Endothelial cell of umbilical vein (primary cell): Measurements from ENCODE around the gene SKIDA1. TPM values are rescaled to one million over a fixed set of nuclear protein-coding genes. Genes with fewer than 3 reads are reported as not detected.

Experiments used
- BruUV-seq: library from RNA; stranded (reverse); fragments of 400-500 nt; replicated peaks from 2 replicates; lab custom pipeline; 2021; lab: Mats Ljungman, UMichigan
- CTCF ChIA-PET: fragments of 300-600, 350-600 bp; sonication (Branson Sonifier 250); formaldehyde crosslinking; loops from one replicate; lab custom pipeline; 2021; ENCODE audit warnings: antibody characterized with exemption, inconsistent platforms; lab: Charles Lee
- POLR2A ChIA-PET: fragments of 300-600, 350-600 bp; sonication (Branson Sonifier 250); formaldehyde crosslinking; loops from one replicate; lab custom pipeline; 2021; ENCODE audit warnings: antibody characterized with exemption, inconsistent platforms; lab: Charles Lee
- DNase-seq: peaks from one replicate; pipeline ENCODE4 v3.0.0-alpha.2; 2011; ENCODE audit warnings: low read depth, low spot score
- FAIRE-seq: peaks from 2 replicates; lab custom pipeline; 2011; peaks lifted over from hg19 to GRCh38; lab: Jason Lieb, UNC
- H2AFZ ChIP-seq: 2 replicates; pipeline ENCODE4 v1.6.0; 2012; ENCODE audit warnings: low read depth, low read length, control low read depth, inconsistent platforms
- H3K27ac ChIP-seq: 2 replicates; pipeline ENCODE4 v1.5.1; 2011; ENCODE audit warnings: low read depth, mild to moderate bottlenecking, control low read depth, low read length, moderate library complexity; ENCODE audit not compliant: insufficient read depth
- H3K27me3 ChIP-seq, 2 experiments: 2 replicates each; pipeline versions ENCODE4 v1.6.0 to v1.6.1; 2011; ENCODE audit warnings: low read length in 2 of 2, mixed read lengths in 1 of 2; ENCODE audit not compliant: control insufficient read depth in 2 of 2, insufficient read depth in 2 of 2
- H3K36me3 ChIP-seq, 2 experiments: 2 replicates in 1 of 2; 3 replicates in 1 of 2; pipeline ENCODE4 v1.5.1; 2011; ENCODE audit warnings: low read length in 2 of 2, mild to moderate bottlenecking in 1 of 2, moderate library complexity in 1 of 2; ENCODE audit not compliant: control insufficient read depth in 2 of 2, insufficient read depth in 2 of 2; ENCODE audit errors: extremely low read depth in 1 of 2
- H3K4me1 ChIP-seq: 3 replicates; pipeline ENCODE4 v1.5.1; 2011; ENCODE audit warnings: mild to moderate bottlenecking, low read length; ENCODE audit not compliant: control insufficient read depth, insufficient read depth; ENCODE audit errors: extremely low read depth
- H3K4me2 ChIP-seq: 2 replicates; pipeline ENCODE4 v1.6.1; 2011; ENCODE audit warnings: low read length, control low read depth, mixed read lengths; ENCODE audit not compliant: insufficient read depth
- H3K4me3 ChIP-seq, 3 experiments: fragments of 200-600 bp in 1 of 3; sonication (generic), shearing (Covaris generic) in 1 of 3; replicated peaks in 1 of 3; 2 replicates each; pipeline ENCODE4 v1.5.1; 2011 to 2016; ENCODE audit warnings: control low read depth in 3 of 3, low read length in 3 of 3, mild to moderate bottlenecking in 2 of 3, inconsistent platforms in 1 of 3, low read depth in 1 of 3, moderate library complexity in 1 of 3; ENCODE audit not compliant: insufficient read depth in 1 of 3
- H3K79me2 ChIP-seq: 2 replicates; pipeline ENCODE4 v1.6.0; 2012; ENCODE audit warnings: low read length, inconsistent platforms; ENCODE audit not compliant: control insufficient read depth, insufficient read depth
- H3K9ac ChIP-seq: replicated peaks from 2 replicates; pipeline ENCODE3; 2011; ENCODE audit warnings: low read length, control low read depth; ENCODE audit not compliant: insufficient read depth; ENCODE audit errors: extremely low read depth
- H3K9me1 ChIP-seq: replicated peaks from 3 replicates; pipeline ENCODE4 v1.6.0; 2011; ENCODE audit warnings: mild to moderate bottlenecking, low read length; ENCODE audit not compliant: control insufficient read depth, insufficient read depth; ENCODE audit errors: extremely low read depth
- H3K9me3 ChIP-seq: replicated peaks from 2 replicates; pipeline ENCODE4 v1.5.1; 2012; ENCODE audit warnings: low read length, inconsistent platforms; ENCODE audit not compliant: control insufficient read depth, insufficient read depth
- H4K20me1 ChIP-seq: replicated peaks from 2 replicates; pipeline ENCODE3; 2011; ENCODE audit warnings: mild to moderate bottlenecking, low read length; ENCODE audit not compliant: control insufficient read depth, insufficient read depth; ENCODE audit errors: extremely low read depth
- EZH2 ChIP-seq: IDR thresholded peaks from 2 replicates; pipeline ENCODE4 v1.6.1; 2012; ENCODE audit warnings: borderline replicate concordance, low read depth, mild to moderate bottlenecking, moderate library complexity, low read length, inconsistent platforms; ENCODE audit not compliant: severe bottlenecking
- FOS ChIP-seq: IDR thresholded peaks from 2 replicates; pipeline ENCODE4 v1.6.1; 2011; ENCODE audit warnings: mild to moderate bottlenecking, low read length, moderate library complexity, borderline replicate concordance; ENCODE audit not compliant: insufficient read depth
- GATA2 ChIP-seq: IDR thresholded peaks from 2 replicates; pipeline ENCODE4 v1.7.0; 2011; ENCODE audit warnings: low read depth, mild to moderate bottlenecking, moderate library complexity, mixed read lengths, low read length; ENCODE audit not compliant: insufficient read length, insufficient read depth
- JUN ChIP-seq: IDR thresholded peaks from 2 replicates; pipeline ENCODE4 v1.6.1; 2011; ENCODE audit warnings: borderline replicate concordance, low read depth; ENCODE audit not compliant: insufficient read length, insufficient read depth
- MAX ChIP-seq: IDR thresholded peaks from 2 replicates; pipeline ENCODE4 v1.6.1; 2011; ENCODE audit not compliant: insufficient read depth, insufficient read length
- MYC ChIP-seq: IDR thresholded peaks from one replicate; pipeline ENCODE4 v1.6.1; 2011; ENCODE audit warnings: mild to moderate bottlenecking, low read depth, low read length
- POLR2A ChIP-seq: IDR thresholded peaks from 2 replicates; pipeline ENCODE4 v1.6.1; 2012; ENCODE audit warnings: low read depth, mild to moderate bottlenecking, control low read depth, low read length
- POLR2AphosphoS5 ChIP-seq: IDR thresholded peaks from 2 replicates; pipeline ENCODE4 v1.6.1; 2012; ENCODE audit warnings: low read depth, mild to moderate bottlenecking, control low read depth, low read length, moderate library complexity; ENCODE audit not compliant: insufficient read depth
- dilution Hi-C: fragments of 300-500 bp; cut with MboI; formaldehyde crosslinking; loops from one replicate; pipeline ENCODE4 v1.15.0; 2019; ENCODE audit warnings: low sequenced_read_pairs; ENCODE audit not compliant: extremely low pct_ligation_motif_present
- intact Hi-C: fragments of 100-400 bp; cut with micrococcal nuclease; formaldehyde crosslinking; loops from one replicate; pipeline ENCODE4 v1.10.0; 2022
- polyA plus RNA-seq, 4 experiments: library from polyadenylated mRNA; depleted of rRNA in 3 of 4; stranded (reverse) in 3 of 4; unstranded in 1 of 4; fragments of >200 nt; gene quantifications; 2 replicates each; pipeline versions ENCODE4 v1.2.1 to v1.2.3, GENCODE V29; 2011 to 2012; ENCODE audit warnings: missing spikeins in 1 of 4
- total RNA-seq: library from RNA; stranded (reverse); gene quantifications from 2 replicates; pipeline ENCODE4 v1.2.3, GENCODE V29; 2021
- TF ChIP-seq, protein P1 (sequence below), 2 donors: IDR thresholded peaks; 1 replicate in 1 of 2; 2 replicates in 1 of 2; pipeline ENCODE4 v1.5.1; 2011; ENCODE audit warnings: low read length in 2 of 2, mild to moderate bottlenecking in 2 of 2, moderate library complexity in 2 of 2, control low read depth in 1 of 2, inconsistent platforms in 1 of 2, low read depth in 1 of 2; ENCODE audit not compliant: insufficient read depth in 1 of 2; ENCODE audit errors: extremely low read depth in 1 of 2

Gene SKIDA1
- total and polyA plus RNA-seq, 2 donors (not counting 3 experiments of a cell fraction or from before 2014, with no cell fraction given), result 0.21 to 0.71 TPM

GRCh38 chr10:21513405-21513788, 12.1 kb downstream of the SKIDA1 start:
- Histone ChIP-seq H3K9ac (no peak overlapping the region), H3K36me3 (no peaks in the 10 kb centered on the region), H3K9me3 (no peaks in the 10 kb centered on the region), H4K20me1 (no peaks in the 10 kb centered on the region), H3K4me1 (peaks cover 14% of the 10 kb centered on the region), H2AFZ (no peak overlapping the region), H3K27ac (no peak overlapping the region), H3K9me1 (no peaks in the 10 kb centered on the region), H3K4me2 (no peak overlapping the region), H3K27me3 (no peaks in the 10 kb centered on the region), H3K79me2 (no peaks in the 10 kb centered on the region), H3K4me3 (no peak overlapping the region)
- no peak for DNase-seq
- no peak for FAIRE-seq
- dilution Hi-C loops, result no loop called here
- ChIA-PET POLR2A (no interaction called here), CTCF (no interaction called here)
- TF ChIP-seq FOS (no peak), MYC (no peak), EZH2 (no peak), MAX (no peak), GATA2 (no peak), POLR2AphosphoS5 (no peak), POLR2A (no peak), JUN (no peak)
- TF ChIP-seq, protein P1, sequence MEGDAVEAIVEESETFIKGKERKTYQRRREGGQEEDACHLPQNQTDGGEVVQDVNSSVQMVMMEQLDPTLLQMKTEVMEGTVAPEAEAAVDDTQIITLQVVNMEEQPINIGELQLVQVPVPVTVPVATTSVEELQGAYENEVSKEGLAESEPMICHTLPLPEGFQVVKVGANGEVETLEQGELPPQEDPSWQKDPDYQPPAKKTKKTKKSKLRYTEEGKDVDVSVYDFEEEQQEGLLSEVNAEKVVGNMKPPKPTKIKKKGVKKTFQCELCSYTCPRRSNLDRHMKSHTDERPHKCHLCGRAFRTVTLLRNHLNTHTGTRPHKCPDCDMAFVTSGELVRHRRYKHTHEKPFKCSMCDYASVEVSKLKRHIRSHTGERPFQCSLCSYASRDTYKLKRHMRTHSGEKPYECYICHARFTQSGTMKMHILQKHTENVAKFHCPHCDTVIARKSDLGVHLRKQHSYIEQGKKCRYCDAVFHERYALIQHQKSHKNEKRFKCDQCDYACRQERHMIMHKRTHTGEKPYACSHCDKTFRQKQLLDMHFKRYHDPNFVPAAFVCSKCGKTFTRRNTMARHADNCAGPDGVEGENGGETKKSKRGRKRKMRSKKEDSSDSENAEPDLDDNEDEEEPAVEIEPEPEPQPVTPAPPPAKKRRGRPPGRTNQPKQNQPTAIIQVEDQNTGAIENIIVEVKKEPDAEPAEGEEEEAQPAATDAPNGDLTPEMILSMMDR (IDR thresholded peaks at IDR 0.05; ENCODE audit: extremely low read depth in 1 of 2, insufficient read depth in 1 of 2, low read depth in 1 of 2, low read length in 2 of 2), result no peak
- intact Hi-C loops, result no loop called here
- no TSS peak for BruUV-seq
